ENCODE data around the gene HDAC8.

Gene HDAC8

DNA sequence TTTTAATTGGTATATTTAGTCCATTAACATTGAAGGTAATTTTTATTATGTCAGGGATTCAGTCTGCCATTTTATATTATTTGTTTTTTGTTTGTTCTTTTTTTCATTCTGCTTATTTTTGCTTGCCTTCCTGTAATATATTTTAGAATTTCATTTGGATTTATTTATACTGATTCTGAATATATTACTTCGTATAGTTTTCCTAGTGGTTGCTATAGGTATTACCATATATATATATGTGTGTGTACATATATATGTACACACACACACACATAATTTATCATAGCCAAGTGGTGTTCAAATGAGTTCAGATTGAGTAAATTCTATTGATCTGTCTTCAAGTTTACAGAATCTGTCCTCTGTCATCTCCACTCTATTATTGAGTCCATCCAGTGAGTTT, 278.1 kb downstream of the HDAC8 start:
- no peak for DNase-seq (ENCODE audit: low spot score)

DNA sequence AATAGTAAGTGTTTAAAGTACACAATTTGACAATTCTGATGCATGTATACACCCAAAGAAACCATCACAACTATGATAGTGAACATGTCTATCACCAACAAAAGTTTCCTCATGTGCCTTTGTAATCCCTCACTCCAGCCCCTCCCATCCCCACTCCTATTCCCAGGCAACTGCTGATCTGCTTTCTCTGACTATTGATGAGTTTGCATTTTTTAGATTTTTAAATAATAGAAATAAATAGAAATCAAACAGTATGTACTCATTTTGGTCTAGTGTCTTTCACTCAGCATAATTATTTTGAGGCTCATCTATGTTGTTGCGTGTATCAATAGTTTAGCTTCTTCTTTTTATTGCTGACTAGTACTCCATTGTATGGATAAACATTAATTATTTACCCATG, 290.3 kb downstream of the HDAC8 start:
- DNase-seq (ENCODE audit: low spot score) = no peak

DNA sequence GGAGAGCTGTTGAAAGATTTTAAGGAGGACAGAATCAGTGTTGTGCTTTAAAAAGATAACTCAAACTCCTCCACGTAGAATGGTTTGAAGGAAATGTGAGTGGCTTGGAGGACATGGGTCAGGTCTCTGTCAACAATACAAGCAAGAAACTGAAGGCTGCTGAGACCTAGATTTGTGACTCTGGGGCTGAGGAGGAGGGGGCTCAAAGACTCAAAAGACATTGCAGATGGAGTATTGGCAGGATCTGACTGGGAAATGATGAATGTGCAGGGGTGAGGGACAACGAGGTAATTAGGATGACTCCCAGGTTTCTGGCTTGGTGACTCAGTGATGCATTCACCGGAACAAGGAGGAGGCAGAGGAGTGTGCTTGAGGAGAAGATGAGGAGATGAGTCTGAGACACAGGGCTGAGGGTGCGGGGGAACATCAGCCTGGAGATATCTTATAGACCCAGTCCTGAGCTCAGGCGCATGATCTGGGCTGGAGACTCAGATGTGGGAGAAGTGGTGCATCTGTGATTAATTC, 292.3 kb downstream of the HDAC8 start:
- no peak for DNase-seq (ENCODE audit: low spot score)
